Esophagus squamous epithelium (tissue), 5 donors: ENCODE data around the gene CSAD. TPM values are rescaled to one million over a fixed set of nuclear protein-coding genes. Genes with fewer than 3 reads are reported as not detected.
A peak's percentile ranks its signal among the peaks of the same experiment; 100 is the strongest.

Source experiments
- DNase-seq: peaks from one replicate; lab custom pipeline; 2025; lab: John Stamatoyannopoulos, UW
- H3K27ac ChIP-seq, 4 donors: fragments of 200-600 bp; sonication (generic); one replicate each; pipeline ENCODE4 v1.5.1; 2016 to 2019; ENCODE audit warnings: mild to moderate bottlenecking in 1 of 4
- H3K27me3 ChIP-seq, 4 donors: fragments of 200-600 bp; sonication (generic); 1 replicate in 3 of 4; 2 replicates in 1 of 4; pipeline versions ENCODE4 v1.5.1 to v1.6.0; 2017 to 2021; ENCODE audit warnings: antibody characterized with exemption in 1 of 4
- H3K36me3 ChIP-seq, 3 donors: fragments of 200-600 bp; sonication (generic); one replicate each; pipeline ENCODE4 v1.5.1; 2016 to 2019
- H3K4me1 ChIP-seq, 3 donors: fragments of 200-600 bp; sonication (generic); one replicate each; pipeline ENCODE4 v1.5.1; 2017 to 2019
- H3K4me3 ChIP-seq, 4 donors: fragments of 200-600 bp; sonication (generic); 1 replicate in 3 of 4; 2 replicates in 1 of 4; pipeline ENCODE4 v1.5.1; 2016 to 2019; ENCODE audit warnings: mild to moderate bottlenecking in 2 of 4, moderate library complexity in 1 of 4
- H3K9me3 ChIP-seq, 3 donors: fragments of 200-600 bp; sonication (generic); one replicate each; pipeline ENCODE4 v1.5.1; 2016 to 2019
- POLR2A ChIP-seq, 4 donors: fragments of 450-650 bp; IDR thresholded peaks; one replicate each; pipeline ENCODE4 v1.6.1; 2017; ENCODE audit warnings: antibody characterized with exemption in 4 of 4, mild to moderate bottlenecking in 4 of 4, moderate library complexity in 3 of 4
- WGBS, 2 donors: methylation state at CpG; one replicate each; pipeline ENCODE4 v1.1.5; 2018; 5-methylcytosine and 5-hydroxymethylcytosine counted together
- intact Hi-C: fragments of 100-400 bp; cut with DNase I; formaldehyde crosslinking; loops from one replicate; pipeline ENCODE4 v1.15.0; 2022
- total RNA-seq, 4 donors: library from RNA; depleted of rRNA; stranded (reverse); fragments of >200 nt; gene quantifications; one replicate each; pipeline ENCODE4 v1.1.0, GENCODE V29; 2016
- TF ChIP-seq, protein P1 (sequence below), 6 experiments: fragments of 450-650 bp in 4 of 6; fragments of 200-600 bp in 2 of 6; sonication (generic) in 2 of 6; IDR thresholded peaks; one replicate each; pipeline ENCODE4 v1.5.1; 2016 to 2019; ENCODE audit warnings: antibody characterized with exemption in 6 of 6, mild to moderate bottlenecking in 4 of 6, moderate library complexity in 4 of 6
- donor health status: DM: yes; HTN: yes; CAD: no.

Gene CSAD
- total RNA-seq, 4 donors from 2014 or later: 11.4 to 30.5 (median 15.7) TPM

DNA sequence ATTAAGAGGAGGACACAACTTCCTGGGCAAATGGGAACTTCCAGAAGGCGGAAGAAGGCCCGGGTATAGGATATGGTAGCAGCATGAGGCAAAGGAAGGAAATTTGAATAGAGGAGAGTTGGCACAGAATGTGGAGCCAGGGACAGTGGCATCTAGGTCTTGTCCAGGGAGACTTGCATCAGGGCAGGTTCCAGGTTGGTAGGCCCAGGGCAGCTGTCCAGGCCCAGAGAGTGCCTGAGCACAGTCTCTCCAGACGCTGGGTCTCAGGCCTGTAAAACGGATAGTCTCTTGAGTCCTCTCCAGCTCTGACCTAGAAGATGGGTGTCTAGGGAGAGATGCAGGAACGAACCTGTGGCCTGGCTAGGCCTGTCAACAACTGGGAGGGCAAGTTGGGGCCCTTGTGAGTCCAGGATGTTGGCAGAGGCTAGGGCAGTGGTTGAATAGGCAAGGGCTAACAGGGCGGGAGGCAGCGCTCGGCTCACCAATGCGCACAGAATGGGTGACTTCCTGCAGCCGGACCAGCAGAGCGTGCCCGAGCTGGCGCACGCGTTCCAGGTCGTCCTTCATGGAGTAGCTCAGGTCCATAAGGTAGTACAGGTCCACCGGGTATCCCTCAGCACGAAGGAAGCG, 16.4 kb upstream of the CSAD start:
- peaks cover 0 to 25% (median 0%) of the 10 kb centered on the region in 3 donors for H3K36me3 ChIP-seq
- H3K4me3 ChIP-seq: peak overlapping the region in 3 of 4 donors; percentile 25 to 49 (median 36)
- H3K4me1 ChIP-seq: peaks cover 4 to 44% (median 11%) of the 10 kb centered on the region in 3 donors
- 68 to 76% methylated on average over 7 of the region's 19 CpGs for WGBS, 2 donors
- no peaks in the 10 kb centered on the region for H3K9me3 ChIP-seq
- no peak overlapping the region for H3K27ac ChIP-seq
- intact Hi-C loops: loop anchor here (5.0 kb wide), 1 partner anchor 35 kb away; no protein-coding TSS in a partner anchor
- TF ChIP-seq, protein P1, sequence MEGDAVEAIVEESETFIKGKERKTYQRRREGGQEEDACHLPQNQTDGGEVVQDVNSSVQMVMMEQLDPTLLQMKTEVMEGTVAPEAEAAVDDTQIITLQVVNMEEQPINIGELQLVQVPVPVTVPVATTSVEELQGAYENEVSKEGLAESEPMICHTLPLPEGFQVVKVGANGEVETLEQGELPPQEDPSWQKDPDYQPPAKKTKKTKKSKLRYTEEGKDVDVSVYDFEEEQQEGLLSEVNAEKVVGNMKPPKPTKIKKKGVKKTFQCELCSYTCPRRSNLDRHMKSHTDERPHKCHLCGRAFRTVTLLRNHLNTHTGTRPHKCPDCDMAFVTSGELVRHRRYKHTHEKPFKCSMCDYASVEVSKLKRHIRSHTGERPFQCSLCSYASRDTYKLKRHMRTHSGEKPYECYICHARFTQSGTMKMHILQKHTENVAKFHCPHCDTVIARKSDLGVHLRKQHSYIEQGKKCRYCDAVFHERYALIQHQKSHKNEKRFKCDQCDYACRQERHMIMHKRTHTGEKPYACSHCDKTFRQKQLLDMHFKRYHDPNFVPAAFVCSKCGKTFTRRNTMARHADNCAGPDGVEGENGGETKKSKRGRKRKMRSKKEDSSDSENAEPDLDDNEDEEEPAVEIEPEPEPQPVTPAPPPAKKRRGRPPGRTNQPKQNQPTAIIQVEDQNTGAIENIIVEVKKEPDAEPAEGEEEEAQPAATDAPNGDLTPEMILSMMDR (IDR thresholded peaks at IDR 0.05): no peak
- no peak for TF ChIP-seq POLR2A (IDR thresholded peaks at IDR 0.05)
- DNase-seq: no peak
- H3K27me3 ChIP-seq: no peaks in the 10 kb centered on the region

- WGBS, 2 donors: 42 to 82% methylated on average over 2 to 3 of the region's 14 CpGs
- no peak for DNase-seq
- peaks cover 0 to 32% (median 0%) of the 10 kb centered on the region in 3 donors for H3K36me3 ChIP-seq
- no peak overlapping the region for H3K27ac ChIP-seq
- H3K27me3 ChIP-seq: no peaks in the 10 kb centered on the region
- intact Hi-C loops: loop anchor here (5.0 kb wide), 1 partner anchor 34 kb away; no protein-coding TSS in a partner anchor
- peaks cover 4 to 41% (median 11%) of the 10 kb centered on the region in 3 donors for H3K4me1 ChIP-seq
- H3K9me3 ChIP-seq: no peaks in the 10 kb centered on the region
- no peak overlapping the region for H3K4me3 ChIP-seq
- TF ChIP-seq, protein P1 (IDR thresholded peaks at IDR 0.05): no peak
- no peak for TF ChIP-seq POLR2A (IDR thresholded peaks at IDR 0.05)
Measured at GRCh38 chr12:53196486-53196885, 15.8 kb upstream of the CSAD start.

GRCh38 chr12:53195516-53196420, 15.0 kb upstream of the CSAD start:
- Histone ChIP-seq H3K9me3 (no peaks in the 10 kb centered on the region), H3K36me3 (peaks cover 0 to 39% (median 0%) of the 10 kb centered on the region in 3 donors), H3K4me3 (no peak overlapping the region), H3K4me1 (peaks cover 4 to 34% (median 11%) of the 10 kb centered on the region in 3 donors), H3K27ac (no peak overlapping the region), H3K27me3 (no peaks in the 10 kb centered on the region)
- intact Hi-C loops: loop anchor here (5.0 kb wide), 1 partner anchor 33 kb away; no protein-coding TSS in a partner anchor
- TF ChIP-seq, protein P1 (IDR thresholded peaks at IDR 0.05): no peak
- no peak for TF ChIP-seq POLR2A (IDR thresholded peaks at IDR 0.05)
- no peak for DNase-seq
- WGBS, 2 donors: 87 to 89% methylated on average over 6 to 7 of the region's 10 CpGs

DNA sequence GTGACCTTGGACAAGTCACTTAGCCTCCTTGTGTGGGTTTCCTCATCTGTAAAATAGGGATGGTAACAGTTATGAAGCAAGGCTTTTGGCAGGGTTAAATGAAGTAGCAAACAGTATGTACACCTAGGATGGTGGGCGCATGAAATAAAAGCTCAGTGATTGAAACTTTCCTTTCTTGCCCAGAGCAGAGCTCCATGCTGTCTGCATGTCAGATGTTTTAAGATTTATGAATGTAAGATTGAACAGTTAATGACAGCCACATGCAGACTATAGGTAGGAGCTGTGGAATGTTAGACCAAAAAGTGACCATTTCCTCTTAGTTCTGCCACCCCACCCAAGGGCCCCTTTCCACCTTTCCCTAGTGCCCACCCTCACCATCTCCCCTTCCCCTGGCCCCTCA, 14.2 kb upstream of the CSAD start:
- Histone ChIP-seq H3K27me3 (no peaks in the 10 kb centered on the region), H3K9me3 (no peaks in the 10 kb centered on the region), H3K4me1 (peaks cover 4 to 32% (median 8%) of the 10 kb centered on the region in 3 donors), H3K27ac (no peak overlapping the region), H3K36me3 (peaks cover 0 to 45% (median 0%) of the 10 kb centered on the region in 3 donors), H3K4me3 (no peak overlapping the region)
- intact Hi-C loops: loop anchor here (5.0 kb wide), 1 partner anchor 33 kb away; no protein-coding TSS in a partner anchor
- DNase-seq: no peak
- 95 to 100% methylated on average over 1 of the region's 1 CpG for WGBS, 2 donors
- TF ChIP-seq, protein P1 (IDR thresholded peaks at IDR 0.05): no peak
- TF ChIP-seq POLR2A (IDR thresholded peaks at IDR 0.05): no peak
